GM18858 (cell line): Measurements from ENCODE around the gene TSFM.
A peak's percentile ranks its signal among the peaks of the same experiment; 100 is the strongest.

Experiments used
- ATAC-seq: cut with Tn5 transposase; IDR thresholded peaks from one replicate; pipeline ENCODE4 v1.9.1; 2021; ENCODE audit not compliant: unreplicated experiment

TSFM gene

DNA sequence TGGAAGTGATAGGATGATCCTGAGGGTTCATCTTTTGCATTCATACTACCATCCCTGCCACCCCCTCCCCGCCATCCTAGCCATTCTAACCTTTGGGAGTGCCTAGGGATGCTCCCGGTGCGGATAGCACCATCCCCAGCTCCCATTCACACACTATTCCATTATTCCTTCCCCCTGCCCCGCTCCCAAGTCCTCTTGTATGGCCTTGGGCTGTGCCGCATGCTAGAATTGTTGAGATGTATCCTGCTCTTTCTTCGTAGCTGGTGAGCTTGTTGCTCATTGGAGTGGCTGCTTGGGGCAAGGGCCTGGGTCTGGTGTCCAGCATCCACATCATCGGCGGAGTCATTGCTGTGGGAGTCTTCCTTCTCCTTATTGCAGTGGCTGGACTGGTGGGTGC lies 37.1 kb upstream of the TSFM start:
- ATAC-seq = no peak

DNA sequence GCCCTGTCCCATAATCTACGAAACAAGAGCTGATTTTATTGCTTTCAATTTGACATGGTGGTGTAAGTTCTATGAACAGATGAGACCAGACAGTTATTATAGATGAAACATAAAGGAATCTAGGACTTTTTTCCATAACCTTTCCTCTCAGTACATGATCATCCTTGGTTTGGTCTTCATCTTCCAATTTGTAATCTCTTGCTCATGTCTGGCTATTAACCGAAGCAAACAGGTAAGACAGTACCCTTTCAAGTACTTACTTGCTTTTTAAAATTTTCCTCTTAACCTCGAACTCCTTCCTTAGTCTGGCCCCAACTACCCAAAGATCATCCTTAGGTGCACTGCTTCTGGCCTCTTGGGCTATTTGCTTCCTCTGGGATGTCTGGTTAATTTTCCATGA lies 36.6 kb upstream of the TSFM start:
- no peak for ATAC-seq

DNA sequence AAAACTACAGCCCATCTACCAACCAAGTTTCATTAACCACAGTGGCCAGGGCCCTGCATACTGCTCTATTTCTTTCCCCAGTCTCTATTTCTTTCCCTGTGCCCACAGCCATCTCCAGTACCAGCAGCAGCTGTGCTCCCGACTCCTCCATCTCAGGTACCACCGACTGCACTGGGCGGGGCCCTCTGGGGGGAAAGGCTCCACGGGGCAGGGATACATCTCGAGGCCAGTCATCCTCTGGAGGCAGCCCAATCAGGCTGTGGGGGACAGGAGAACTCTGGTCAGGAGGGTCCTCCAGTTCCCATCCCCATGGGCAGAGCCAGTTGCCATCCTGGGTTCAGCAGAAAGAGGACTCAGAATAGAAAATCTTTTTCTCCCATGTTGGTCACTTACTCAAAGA lies 33.5 kb upstream of the TSFM start:
- ATAC-seq = no peak

DNA sequence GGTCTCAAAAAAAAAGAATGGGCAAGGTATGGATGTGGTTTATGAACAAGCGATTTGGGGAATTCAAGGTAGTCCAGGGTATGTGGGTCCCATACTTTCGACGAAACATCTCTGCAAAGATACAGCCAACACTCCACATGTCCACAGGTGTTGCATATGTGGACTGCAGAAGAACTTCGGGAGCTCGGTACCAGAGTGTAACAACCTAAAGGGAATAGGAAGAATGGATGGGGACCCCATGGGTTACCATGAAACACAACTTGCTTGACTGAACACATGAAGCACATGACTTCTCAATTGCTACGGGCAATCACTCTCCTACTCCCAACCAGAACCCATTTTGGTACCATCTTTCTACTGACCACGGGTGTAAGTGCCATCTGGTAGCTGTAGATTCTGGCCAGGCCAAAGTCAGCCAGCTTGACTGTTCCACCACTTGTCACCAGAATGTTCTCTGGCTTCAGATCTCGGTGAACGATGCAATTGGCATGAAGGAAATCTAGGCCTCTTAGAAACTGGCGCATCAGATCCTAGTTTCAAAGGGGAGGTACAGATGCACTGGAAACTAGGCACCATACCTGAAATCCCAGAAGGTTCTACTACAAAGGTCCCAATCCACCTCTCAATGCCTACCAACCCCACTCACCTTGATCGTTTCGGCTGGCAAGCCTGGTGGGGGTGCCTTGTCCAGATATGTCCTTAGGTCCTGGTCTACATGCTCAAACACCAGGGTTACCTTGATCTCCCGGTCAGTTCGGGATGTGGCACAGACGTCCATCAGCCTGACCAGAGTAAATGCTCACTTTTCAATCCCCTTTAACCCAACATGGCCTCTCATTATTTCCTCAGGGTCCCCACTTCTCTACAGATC lies 31.8 kb upstream of the TSFM start:
- no peak for ATAC-seq

DNA sequence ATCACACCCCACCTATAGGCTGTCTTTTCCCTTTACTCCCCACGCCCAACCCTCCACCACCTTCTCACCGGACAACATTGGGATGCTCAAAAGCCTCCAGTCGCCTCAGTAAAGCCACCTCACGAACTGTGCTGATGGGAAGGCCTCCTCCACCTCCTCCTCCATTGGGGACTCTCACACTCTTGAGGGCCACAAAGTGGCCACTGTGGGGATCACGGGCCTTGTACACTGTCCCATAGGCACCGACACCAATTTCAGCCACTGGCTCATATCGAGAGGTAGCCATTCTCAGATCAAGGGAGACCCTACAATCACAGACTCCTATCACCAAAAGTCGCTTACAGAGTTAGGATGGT lies 31.2 kb upstream of the TSFM start:
- ATAC-seq = no peak

DNA sequence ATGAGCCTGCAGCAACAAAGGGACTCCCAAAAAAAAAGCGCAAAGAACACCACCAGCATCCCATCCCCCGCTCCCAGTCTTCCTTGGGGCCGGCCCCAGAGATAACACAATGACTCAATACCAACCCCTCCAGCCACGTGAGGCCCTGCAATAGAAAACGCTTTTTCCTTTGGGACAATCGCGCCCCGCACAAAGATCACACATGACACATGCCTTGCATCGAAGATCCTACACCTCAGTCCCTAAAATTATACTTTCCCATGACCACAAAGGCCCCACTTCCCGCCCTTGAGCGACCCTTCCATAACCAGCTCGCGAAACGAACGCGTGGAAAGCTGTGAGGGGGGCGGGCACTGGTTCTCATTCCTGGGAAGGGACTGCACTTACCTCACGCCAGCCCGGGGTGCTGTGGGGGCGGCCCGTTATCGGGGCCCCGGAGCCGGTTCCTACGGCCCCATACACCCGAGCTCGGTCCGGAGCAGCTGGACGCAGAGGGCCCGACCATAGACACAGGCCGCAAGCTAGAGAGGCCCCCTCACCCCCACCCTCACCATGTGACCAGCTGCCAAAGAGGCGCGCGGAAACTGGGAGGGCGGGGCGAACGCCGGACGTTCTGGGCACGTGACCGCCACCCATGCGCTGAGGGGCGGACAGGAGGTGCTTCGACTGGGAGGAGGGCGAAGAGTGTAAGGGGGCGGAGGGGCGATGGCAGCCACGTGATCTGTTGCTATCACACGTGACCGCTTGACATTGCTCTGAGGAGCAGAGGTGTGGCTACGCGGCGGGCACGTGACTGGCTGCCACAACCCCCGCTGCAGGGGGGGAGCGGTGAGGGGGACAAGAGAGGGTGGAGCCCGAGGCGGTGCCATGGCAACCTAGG lies 30.6 kb upstream of the TSFM start, which contains the start of gene CDK4:
Gene CDK4 (minus strand): TSS at position 523 of the 880 bp plus-strand sequence. CDS start 593 bp downstream, outside the sequence.
- peak; percentile 52 for ATAC-seq

DNA sequence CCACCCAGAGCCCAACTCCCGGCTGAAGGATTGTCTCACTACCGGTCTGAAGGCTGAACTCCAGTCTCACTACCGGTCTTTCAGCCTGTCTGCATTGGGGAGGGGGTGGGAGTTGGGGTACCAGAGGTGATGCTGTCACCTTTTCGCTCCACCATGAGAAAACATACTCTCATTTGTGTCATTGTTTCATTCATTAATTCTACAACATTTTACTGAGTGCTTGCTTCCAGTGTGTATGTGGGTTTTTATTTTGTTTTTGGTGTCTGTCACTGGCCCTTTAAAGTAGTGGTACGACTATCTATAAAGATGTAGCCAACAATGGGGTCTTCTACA lies 30.0 kb upstream of the TSFM start:
- ATAC-seq = no peak

DNA sequence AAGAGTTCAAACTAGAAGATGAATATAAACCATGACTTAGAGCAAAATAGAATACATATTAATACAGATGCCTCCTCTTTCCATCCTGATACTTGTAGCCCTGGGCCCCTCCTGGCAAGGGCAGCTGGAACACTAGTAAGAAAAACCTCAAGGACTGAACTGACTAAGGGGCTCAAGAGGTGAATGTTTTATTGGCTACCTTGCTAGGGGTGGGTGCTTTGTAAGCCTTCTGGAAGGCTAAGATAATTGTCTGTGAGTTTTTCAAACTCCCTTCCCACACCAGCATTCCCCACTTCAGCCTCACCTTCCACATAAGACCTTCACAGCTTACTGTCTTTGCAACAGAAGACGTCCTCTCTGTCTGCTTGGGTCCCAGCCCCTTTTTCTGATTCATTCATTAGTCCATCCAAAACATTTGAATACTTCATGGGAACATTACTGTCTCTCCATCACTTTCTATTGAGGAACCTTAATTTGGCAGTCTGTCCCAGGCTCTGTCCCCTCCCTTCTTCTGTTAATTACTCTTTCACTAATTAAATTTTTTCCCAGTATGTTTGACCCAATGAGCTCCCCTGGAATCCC lies 28.7 kb upstream of the TSFM start:
- no peak for ATAC-seq

DNA sequence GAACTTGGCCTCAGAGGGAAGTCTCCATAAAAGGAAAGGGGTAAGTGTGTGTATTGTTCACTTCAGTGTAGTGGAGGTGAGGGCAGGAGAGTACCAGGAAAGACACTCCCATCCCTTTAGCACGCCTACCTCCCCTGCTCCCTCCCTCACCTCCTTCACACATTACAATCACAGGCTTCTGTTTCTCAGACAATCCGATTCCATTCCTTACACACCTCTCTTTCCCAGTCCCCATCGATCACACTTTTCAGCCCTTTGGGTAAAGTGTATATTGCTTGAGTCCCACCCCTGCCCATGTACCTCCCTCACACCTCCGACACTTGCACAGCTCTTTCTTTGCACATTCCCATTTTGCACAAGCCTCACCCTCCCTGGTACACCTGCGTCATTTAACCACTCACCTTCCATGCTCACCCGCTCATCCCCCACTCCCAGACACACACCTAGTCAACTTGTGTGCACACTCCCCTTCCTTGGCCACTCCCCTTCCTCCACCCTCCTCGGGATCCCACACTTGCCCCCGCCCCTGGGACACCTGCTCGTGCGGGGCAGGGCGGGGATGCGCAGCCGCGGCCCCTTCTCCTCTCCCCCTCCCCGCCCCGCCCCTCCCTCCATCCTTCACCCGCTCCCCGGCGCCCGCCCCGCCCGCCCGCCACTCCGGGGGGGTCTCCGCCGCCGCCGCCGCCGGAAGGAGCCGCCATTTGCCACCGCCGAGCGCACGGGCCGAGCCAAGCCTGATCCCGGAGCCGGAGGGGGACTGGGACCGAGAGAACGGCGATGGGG lies 28.0 kb upstream of the TSFM start, which contains the start of gene MARCHF9:
Gene MARCHF9 (plus strand): TSS at position 693 of the 783 bp plus-strand sequence. CDS start 426 bp downstream, outside the sequence.
- peak; percentile 29 for ATAC-seq

DNA sequence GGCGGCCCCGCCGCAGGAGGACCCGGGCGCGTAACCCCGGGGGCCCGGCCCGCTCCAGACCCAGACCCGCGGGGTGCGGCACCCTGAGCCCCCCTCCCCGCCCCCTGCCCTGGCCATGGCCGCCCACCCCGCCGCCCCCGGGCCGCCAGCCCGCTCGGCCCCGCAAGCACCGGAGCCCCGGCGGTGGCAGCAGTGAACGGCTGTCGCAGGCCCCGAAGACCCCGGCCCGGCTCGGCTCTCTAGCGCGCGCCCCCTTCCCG lies 27.5 kb upstream of the TSFM start:
- ATAC-seq = no peak

DNA sequence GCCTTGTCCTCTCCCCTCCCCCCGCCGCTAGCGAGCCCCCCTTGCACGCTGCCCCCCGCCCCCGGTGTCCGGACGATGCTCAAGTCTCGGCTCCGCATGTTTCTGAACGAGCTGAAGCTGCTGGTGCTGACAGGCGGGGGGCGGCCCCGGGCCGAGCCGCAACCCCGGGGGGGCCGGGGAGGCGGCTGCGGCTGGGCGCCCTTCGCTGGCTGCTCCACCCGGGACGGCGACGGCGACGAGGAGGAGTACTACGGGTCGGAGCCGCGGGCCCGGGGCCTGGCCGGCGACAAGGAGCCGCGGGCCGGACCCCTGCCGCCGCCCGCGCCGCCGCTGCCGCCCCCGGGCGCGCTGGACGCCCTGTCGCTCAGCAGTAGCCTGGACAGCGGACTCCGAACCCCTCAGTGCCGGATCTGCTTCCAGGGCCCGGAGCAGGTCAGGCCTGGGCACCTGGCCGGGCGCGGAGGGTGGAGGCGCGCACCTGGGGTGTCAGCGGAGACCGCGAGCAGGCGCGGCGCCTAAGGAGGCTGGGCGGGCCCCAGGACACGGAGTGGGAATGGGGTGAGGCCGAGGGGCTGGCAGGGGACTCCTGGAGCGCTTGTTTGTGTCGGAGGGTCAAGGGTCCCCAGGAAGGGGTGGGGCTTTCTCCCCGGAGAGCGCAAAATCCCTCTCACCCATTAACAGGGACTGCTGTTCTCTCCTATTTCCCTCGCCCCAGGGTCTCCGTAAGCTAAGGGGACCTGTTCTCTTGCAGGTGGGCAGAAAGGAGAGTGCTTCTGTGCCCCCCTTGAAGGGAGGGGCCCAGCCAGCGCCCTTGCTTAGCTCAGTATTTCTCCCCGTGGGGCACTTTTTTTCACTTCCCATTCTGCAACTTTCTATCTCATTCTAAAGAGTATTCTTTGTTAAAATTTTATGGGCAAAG lies 26.9 kb upstream of the TSFM start:
- ATAC-seq = no peak

DNA sequence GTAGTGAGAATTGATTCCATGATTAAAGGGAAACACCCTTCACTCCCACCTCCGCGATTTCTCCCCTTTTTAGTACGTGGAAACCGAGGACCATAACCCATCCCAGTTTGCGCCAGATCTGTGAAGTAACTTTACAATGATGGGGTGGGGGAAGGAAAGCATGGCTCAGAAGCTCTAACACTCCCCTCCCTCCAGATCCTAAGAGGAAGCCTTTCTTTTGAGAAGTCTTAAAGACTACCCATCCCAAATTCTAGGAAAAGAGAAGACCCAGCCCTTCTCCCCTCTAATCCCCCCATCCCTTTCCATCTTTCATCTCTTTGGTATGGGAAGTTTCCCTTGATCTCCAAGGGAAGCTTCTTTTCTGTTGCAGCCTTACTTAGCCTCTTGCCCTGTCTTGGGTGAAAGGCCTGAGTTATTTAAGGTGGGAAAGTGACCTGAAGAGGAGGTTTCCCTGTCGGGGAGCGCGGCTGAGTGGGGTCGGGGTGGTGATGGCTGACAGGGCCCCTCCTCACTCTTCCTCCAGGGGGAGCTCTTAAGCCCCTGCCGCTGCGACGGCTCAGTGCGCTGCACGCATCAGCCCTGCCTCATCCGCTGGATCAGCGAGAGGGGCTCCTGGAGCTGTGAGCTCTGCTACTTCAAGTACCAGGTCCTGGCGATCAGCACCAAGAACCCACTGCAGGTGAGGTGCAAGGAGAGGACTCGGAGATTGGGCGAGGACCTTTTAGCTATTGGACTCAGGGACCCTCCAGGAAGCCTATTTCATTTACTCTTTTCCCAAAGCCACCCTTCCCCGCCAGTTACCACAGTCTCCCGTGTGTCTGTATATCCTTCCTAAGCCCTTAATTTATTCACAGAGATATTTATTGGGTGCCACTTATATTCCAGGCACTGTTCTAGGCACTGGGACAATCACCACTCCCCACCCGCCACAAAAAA lies 25.9 kb upstream of the TSFM start:
- no peak for ATAC-seq

DNA sequence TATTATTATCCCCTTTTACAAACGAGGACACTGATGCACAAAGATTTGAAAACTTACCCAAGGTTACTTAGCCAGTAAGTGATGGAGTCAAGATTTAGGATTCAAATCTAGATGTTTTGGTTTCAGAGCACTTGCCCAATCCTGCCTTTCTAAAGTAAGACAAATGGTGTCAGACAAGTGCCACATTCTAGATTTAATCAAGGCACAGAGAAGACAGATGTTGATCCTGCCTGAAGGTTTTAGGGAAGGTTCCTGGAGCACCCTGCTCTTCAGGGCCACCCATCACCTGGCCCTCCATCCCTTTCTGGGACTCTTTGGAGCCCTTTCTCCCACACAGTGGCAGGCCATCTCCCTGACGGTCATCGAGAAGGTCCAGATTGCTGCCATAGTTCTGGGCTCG lies 24.8 kb upstream of the TSFM start:
- no peak for ATAC-seq

DNA sequence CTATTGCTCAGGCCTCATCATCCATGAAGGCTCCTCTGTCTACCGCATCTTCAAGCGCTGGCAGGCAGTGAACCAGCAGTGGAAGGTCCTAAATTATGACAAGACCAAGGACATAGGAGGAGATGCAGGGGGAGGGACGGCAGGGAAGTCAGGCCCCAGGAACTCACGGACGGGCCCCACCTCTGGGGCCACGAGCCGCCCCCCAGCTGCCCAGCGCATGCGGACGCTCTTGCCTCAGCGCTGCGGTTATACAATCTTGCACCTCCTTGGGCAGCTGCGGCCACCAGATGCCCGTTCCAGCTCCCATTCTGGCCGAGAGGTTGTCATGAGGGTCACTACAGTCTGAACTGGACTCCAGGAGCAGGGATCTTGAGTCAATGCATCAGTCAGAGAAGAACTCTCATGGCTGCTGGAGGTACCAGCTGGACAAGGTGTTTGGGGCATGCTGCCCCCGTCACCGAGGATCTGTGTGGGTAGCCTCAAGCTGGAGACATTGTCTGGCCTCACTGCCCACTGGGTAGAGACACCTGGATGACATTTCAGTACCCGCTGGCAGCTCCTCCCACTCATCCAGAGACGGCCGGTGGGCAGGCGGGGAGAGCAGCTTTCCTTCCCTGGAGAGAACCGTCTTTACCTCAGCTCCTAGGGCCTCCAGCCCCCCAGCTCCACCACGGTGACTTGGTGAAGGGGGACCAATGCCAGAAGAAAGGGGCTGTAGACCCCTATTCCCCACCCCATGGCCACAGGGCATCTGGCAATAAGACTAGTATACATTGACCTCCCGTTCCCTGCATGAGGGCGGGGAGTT lies 23.8 kb upstream of the TSFM start:
- ATAC-seq = no peak

DNA sequence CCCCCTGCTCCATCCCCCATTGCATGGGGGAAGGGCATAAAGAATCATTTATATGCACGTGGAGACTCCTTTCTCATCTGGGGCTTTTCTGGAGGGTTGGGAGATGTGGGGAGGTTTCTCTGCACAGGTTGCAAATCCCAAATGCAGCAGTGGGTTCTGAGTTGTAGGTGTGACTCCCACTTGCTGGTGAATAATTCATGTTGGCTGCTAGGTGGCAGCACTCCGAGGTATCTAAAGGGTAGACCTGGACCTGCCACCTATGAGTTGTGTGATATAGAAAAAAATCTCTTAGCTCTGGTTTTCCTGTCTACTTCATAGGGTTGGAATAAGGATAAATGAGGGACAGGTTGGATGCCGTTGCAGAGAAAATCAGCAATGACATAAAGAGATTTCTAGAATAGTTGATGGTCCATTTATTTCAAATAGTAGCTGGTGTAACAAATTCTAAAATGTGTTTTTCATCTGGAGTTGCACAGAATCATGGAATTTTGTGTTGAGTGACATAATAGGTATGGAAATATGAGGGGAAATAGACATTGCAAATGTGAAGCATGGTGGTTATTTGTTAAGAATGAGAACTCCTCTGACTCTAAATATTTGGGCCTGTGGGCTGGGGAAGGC lies 23.1 kb upstream of the TSFM start:
- ATAC-seq = no peak

DNA sequence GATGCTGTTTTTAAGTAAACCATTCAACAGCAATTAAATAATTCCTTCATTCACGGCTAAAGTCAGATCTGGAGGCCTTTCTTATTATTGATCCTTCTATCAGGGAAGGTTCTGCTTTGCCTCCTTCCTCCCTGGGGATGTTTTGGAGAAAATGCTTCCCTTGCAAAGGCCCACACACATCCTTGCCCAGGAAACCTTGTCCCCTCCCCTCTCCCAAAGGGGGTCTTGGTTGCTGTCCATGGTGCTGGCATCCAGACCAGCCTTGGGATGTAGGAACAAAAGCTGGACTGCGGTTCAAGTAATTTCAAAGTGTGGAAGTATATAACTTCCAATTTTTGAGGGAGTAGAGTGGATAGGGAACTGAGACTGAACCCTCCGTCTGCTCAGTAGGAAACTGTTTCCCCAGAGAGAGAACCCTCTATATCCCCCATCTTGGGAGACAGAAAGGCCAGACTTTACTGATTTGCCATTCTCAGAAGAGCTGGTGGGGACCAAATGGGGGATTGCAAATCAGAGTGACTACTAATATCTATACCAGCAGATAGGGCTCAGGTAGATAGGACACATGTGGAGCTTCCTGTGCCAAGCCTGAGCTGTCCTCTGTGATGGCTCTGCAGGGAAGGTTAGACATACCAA lies 22.1 kb upstream of the TSFM start:
- no peak for ATAC-seq

DNA sequence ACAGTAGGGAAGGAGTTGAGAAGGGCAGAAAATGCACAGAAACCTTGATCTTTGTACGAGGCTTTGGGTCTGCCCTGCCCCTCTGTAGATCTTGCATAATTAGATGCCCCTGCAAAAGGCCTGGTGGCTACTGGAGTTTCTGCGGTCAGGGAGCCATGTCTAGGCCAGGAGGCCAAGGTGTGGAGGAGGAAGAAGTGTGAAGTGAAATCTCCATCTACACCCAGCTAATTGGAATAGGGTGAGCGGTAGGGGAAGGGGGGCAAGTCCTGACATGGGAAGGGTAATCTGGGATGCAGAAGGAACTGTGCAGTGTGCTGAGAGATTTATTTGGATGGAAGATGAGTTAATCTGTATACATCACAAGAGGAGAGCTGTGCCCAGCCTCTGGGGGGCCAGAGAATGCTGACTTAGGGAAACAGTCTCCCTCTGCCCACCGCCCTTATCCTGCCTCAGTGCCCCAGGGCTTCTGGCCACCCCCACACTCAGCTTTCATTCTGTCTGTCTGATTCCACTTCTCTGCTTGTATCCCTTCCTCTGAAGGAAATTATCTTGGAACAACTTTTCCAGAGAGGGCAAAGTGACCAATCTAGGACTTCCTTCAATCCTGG lies 21.1 kb upstream of the TSFM start:
- no peak for ATAC-seq
